ENCODE results near the gene PIEZO2.

PIEZO2 gene

GRCh38 chr18:11027862-11028261 is 121.5 kb downstream of the PIEZO2 start:
- DNase-seq (ENCODE audit: low read depth) = no peak

- DNase-seq (ENCODE audit: low read depth) = no peak
Observed at GRCh38 chr18:11025671-11026070, 123.7 kb downstream of the PIEZO2 start.

- DNase-seq (ENCODE audit: low read depth) = no peak
Observed at GRCh38 chr18:11024928-11025669, 124.3 kb downstream of the PIEZO2 start.

- DNase-seq (ENCODE audit: low read depth) = no peak
Observed at GRCh38 chr18:11021477-11021876, 127.9 kb downstream of the PIEZO2 start.

- peak; percentile 25 for DNase-seq (ENCODE audit: low read depth)
Observed at GRCh38 chr18:11020877-11021414, 128.4 kb downstream of the PIEZO2 start.

- DNase-seq (ENCODE audit: low read depth) = no peak
Observed at GRCh38 chr18:11020161-11020853, 129.1 kb downstream of the PIEZO2 start.

- no peak for DNase-seq (ENCODE audit: low read depth)
Observed at GRCh38 chr18:11019295-11020105, 129.9 kb downstream of the PIEZO2 start.

- DNase-seq (ENCODE audit: low read depth) = no peak
Observed at GRCh38 chr18:11009869-11010268, 139.5 kb downstream of the PIEZO2 start.

GRCh38 chr18:11009147-11009546 is 140.2 kb downstream of the PIEZO2 start:
- DNase-seq (ENCODE audit: low read depth) = no peak

- no peak for DNase-seq (ENCODE audit: low read depth)
Observed at GRCh38 chr18:11008505-11008904, 140.9 kb downstream of the PIEZO2 start.

GRCh38 chr18:11005528-11005927 is 143.8 kb downstream of the PIEZO2 start:
- peak; percentile 99 for DNase-seq (ENCODE audit: low read depth)

GRCh38 chr18:11004951-11005350 is 144.4 kb downstream of the PIEZO2 start:
- DNase-seq (ENCODE audit: low read depth) = no peak

GRCh38 chr18:11004294-11004693 is 145.1 kb downstream of the PIEZO2 start:
- peak; percentile 84 for DNase-seq (ENCODE audit: low read depth)

- no peak for DNase-seq (ENCODE audit: low read depth)
Observed at GRCh38 chr18:11002796-11003195, 146.6 kb downstream of the PIEZO2 start.

GRCh38 chr18:11002277-11002676 is 147.1 kb downstream of the PIEZO2 start:
- no peak for DNase-seq (ENCODE audit: low read depth)

- no peak for DNase-seq (ENCODE audit: low read depth)
Observed at GRCh38 chr18:11000071-11000470, 149.3 kb downstream of the PIEZO2 start.

GRCh38 chr18:10997885-10998284 is 151.5 kb downstream of the PIEZO2 start:
- DNase-seq (ENCODE audit: low read depth) = no peak

GRCh38 chr18:10995550-10995949 is 153.8 kb downstream of the PIEZO2 start:
- DNase-seq (ENCODE audit: low read depth) = no peak

GRCh38 chr18:10989486-10989885 is 159.9 kb downstream of the PIEZO2 start:
- DNase-seq (ENCODE audit: low read depth) = no peak

GRCh38 chr18:10985689-10986088 is 163.7 kb downstream of the PIEZO2 start:
- no peak for DNase-seq (ENCODE audit: low read depth)

- DNase-seq (ENCODE audit: low read depth) = no peak
Observed at GRCh38 chr18:10979411-10979810, 170.0 kb downstream of the PIEZO2 start.

GRCh38 chr18:10977042-10977441 is 172.3 kb downstream of the PIEZO2 start:
- DNase-seq (ENCODE audit: low read depth) = no peak

All from amniotic epithelial cell (primary cell).